ENCODE data around the gene KCTD18.

Gene KCTD18

GRCh38 chr2:200484934-200485333 is 24.9 kb downstream of the KCTD18 start:
- DNase-seq = no peak

GRCh38 chr2:200483729-200484198 is 26.1 kb downstream of the KCTD18 start:
- peak; percentile 32 for DNase-seq

GRCh38 chr2:200482194-200482593 is 27.7 kb downstream of the KCTD18 start:
- DNase-seq = no peak

GRCh38 chr2:200479692-200480265 is 30.1 kb downstream of the KCTD18 start:
- DNase-seq = peak; percentile 28

- no peak for DNase-seq
Observed at GRCh38 chr2:200477667-200478131, 32.2 kb downstream of the KCTD18 start.

GRCh38 chr2:200476836-200477235 is 33.0 kb downstream of the KCTD18 start:
- no peak for DNase-seq

GRCh38 chr2:200475795-200476194 is 34.1 kb downstream of the KCTD18 start:
- DNase-seq = no peak

- DNase-seq = no peak
Observed at GRCh38 chr2:200472853-200473464, 36.9 kb downstream of the KCTD18 start.

GRCh38 chr2:200471928-200472645 is 37.8 kb downstream of the KCTD18 start:
- no peak for DNase-seq

GRCh38 chr2:200471324-200471848 is 38.5 kb downstream of the KCTD18 start:
- DNase-seq = peak; percentile 69

GRCh38 chr2:200470230-200470629 is 39.6 kb downstream of the KCTD18 start:
- no peak for DNase-seq

GRCh38 chr2:200469708-200470211 is 40.1 kb downstream of the KCTD18 start:
- no peak for DNase-seq

GRCh38 chr2:200467806-200468681 is 41.8 kb downstream of the KCTD18 start:
- DNase-seq = peak; percentile 59

GRCh38 chr2:200466425-200467418 is 43.1 kb downstream of the KCTD18 start:
- DNase-seq = peak; percentile 62

- DNase-seq = no peak
Observed at GRCh38 chr2:200463452-200463851, 46.4 kb downstream of the KCTD18 start.

GRCh38 chr2:200461846-200462710 is 47.8 kb downstream of the KCTD18 start:
- DNase-seq = no peak

- DNase-seq = no peak
Observed at GRCh38 chr2:200459101-200459500, 50.8 kb downstream of the KCTD18 start.

- no peak for DNase-seq
Observed at GRCh38 chr2:200456567-200456966, 53.3 kb downstream of the KCTD18 start.

GRCh38 chr2:200455958-200456421 is 53.9 kb downstream of the KCTD18 start:
- peak; percentile 76 for DNase-seq

All from activated CD4-positive, alpha-beta T cell treated with anti-CD3 and anti-CD28 coated beads, Interleukin-2, Interleukin-6, amounts not matched to agents 100 ng/mL and 50 ng/mL, durations not matched to agents 16 hours and 8 hours (primary cell).